HG03064 (cell line): ENCODE measurements around the gene PHLDB1.
A peak's percentile ranks its signal among the peaks of the same experiment; 100 is the strongest.
"Not testable (repeated sequence)": the region's sequence is repeated elsewhere in the genome, so short reads cannot be mapped to it uniquely, and the experiment has no call there.

Source experiments
- ATAC-seq: cut with Tn5 transposase; IDR thresholded peaks from one replicate; pipeline ENCODE4 v1.9.1; 2021; ENCODE audit warnings: low read depth; ENCODE audit not compliant: unreplicated experiment

The PHLDB1 gene

GRCh38 chr11:118607401-118608359, at the start of gene PHLDB1:
Gene PHLDB1, plus strand, starts transcription at chr11:118607615. Its CDS starts 6,222 bp downstream, at chr11:118613837.
- no peak for ATAC-seq

- ATAC-seq, result no peak
Observed at GRCh38 chr11:118560806-118561205, 46.6 kb upstream of the PHLDB1 start.

GRCh38 chr11:118565051-118565450, 42.4 kb upstream of the PHLDB1 start:
- ATAC-seq, result no peak

GRCh38 chr11:118569670-118570069, 37.7 kb upstream of the PHLDB1 start:
- no peak for ATAC-seq

GRCh38 chr11:118570787-118571186, 36.6 kb upstream of the PHLDB1 start:
- no peak for ATAC-seq

GRCh38 chr11:118571701-118572060, 35.7 kb upstream of the PHLDB1 start:
- not testable (repeated sequence) for ATAC-seq

- peak; percentile 56 for ATAC-seq
Observed at GRCh38 chr11:118572061-118572980, 35.1 kb upstream of the PHLDB1 start, which contains the start of gene ARCN1. Gene ARCN1, plus strand, starts transcription at chr11:118572409. Its CDS starts 139 bp downstream, at chr11:118572548.

- ATAC-seq, result peak; percentile 17
Observed at GRCh38 chr11:118572981-118573550, 34.3 kb upstream of the PHLDB1 start.

GRCh38 chr11:118574636-118575035, 32.8 kb upstream of the PHLDB1 start:
- ATAC-seq, result no peak

GRCh38 chr11:118577995-118578394, 29.4 kb upstream of the PHLDB1 start:
- ATAC-seq, result not testable (repeated sequence)

GRCh38 chr11:118581057-118581456, 26.4 kb upstream of the PHLDB1 start:
- ATAC-seq, result no peak

- ATAC-seq, result no peak
Observed at GRCh38 chr11:118587952-118588351, 19.5 kb upstream of the PHLDB1 start.

GRCh38 chr11:118592616-118593367, 14.6 kb upstream of the PHLDB1 start:
- no peak for ATAC-seq

GRCh38 chr11:118594984-118595383, 12.4 kb upstream of the PHLDB1 start:
- not testable (repeated sequence) for ATAC-seq

GRCh38 chr11:118596224-118597146, 10.9 kb upstream of the PHLDB1 start:
- ATAC-seq, result no peak

- no peak for ATAC-seq
Observed at GRCh38 chr11:118597556-118597955, 9.9 kb upstream of the PHLDB1 start.

GRCh38 chr11:118602331-118602730, 5.1 kb upstream of the PHLDB1 start:
- no peak for ATAC-seq

GRCh38 chr11:118603709-118604108, 3.7 kb upstream of the PHLDB1 start:
- ATAC-seq, result not testable (repeated sequence)

- no peak for ATAC-seq
Observed at GRCh38 chr11:118604566-118604965, 2.8 kb upstream of the PHLDB1 start.
